Trophoblast cell (in vitro differentiated cells and primary cell): Measurements from ENCODE around the gene CKMT2.

Source experiments
- DNase-seq, 2 donors: peaks; one replicate each; pipeline ENCODE4 v3.0.0-alpha.2; 2016
- H2AFZ ChIP-seq: 2 replicates; pipeline ENCODE4 v1.6.1; 2013; ENCODE audit warnings: low read length, moderate library complexity, mild to moderate bottlenecking; ENCODE audit not compliant: insufficient read depth, poor library complexity
- H2AK5ac ChIP-seq: 2 replicates; pipeline ENCODE4 v1.6.1; 2013; ENCODE audit warnings: mild to moderate bottlenecking, low read length
- H2BK120ac ChIP-seq: 2 replicates; pipeline ENCODE4 v1.6.1; 2013; ENCODE audit warnings: low read length, mild to moderate bottlenecking, moderate library complexity; ENCODE audit not compliant: insufficient read depth, poor library complexity
- H2BK12ac ChIP-seq: 2 replicates; pipeline ENCODE4 v1.6.1; 2013; ENCODE audit warnings: mild to moderate bottlenecking, low read length, moderate library complexity
- H2BK5ac ChIP-seq: 2 replicates; pipeline ENCODE4 v1.6.1; 2013; ENCODE audit warnings: low read length, low read depth, moderate library complexity, mild to moderate bottlenecking; ENCODE audit not compliant: poor library complexity
- H3K14ac ChIP-seq: 2 replicates; pipeline ENCODE4 v1.6.1; 2013; ENCODE audit warnings: mild to moderate bottlenecking, low read length
- H3K18ac ChIP-seq: 2 replicates; pipeline ENCODE4 v1.6.1; 2013; ENCODE audit warnings: mild to moderate bottlenecking, low read length
- H3K23ac ChIP-seq: 2 replicates; pipeline ENCODE4 v1.6.1; 2013; ENCODE audit warnings: low read length
- H3K27ac ChIP-seq: 2 replicates; pipeline ENCODE4 v1.5.1; 2013; ENCODE audit warnings: low read depth, mild to moderate bottlenecking, inconsistent platforms, low read length, moderate library complexity
- H3K27me3 ChIP-seq: 2 replicates; pipeline ENCODE4 v1.6.1; 2013; ENCODE audit warnings: inconsistent platforms, mild to moderate bottlenecking, low read length, moderate library complexity; ENCODE audit not compliant: insufficient read depth
- H3K36me3 ChIP-seq, 2 experiments: 1 replicate in 1 of 2; 2 replicates in 1 of 2; pipeline ENCODE4 v1.6.1; 2013; ENCODE audit warnings: low read length in 2 of 2, mild to moderate bottlenecking in 2 of 2, moderate library complexity in 1 of 2; ENCODE audit not compliant: insufficient read depth in 2 of 2, control insufficient read depth in 1 of 2
- H3K4ac ChIP-seq: 2 replicates; pipeline ENCODE4 v1.6.1; 2013; ENCODE audit warnings: low read depth, mild to moderate bottlenecking, low read length, moderate library complexity
- H3K4me1 ChIP-seq, 2 experiments: 1 replicate in 1 of 2; 2 replicates in 1 of 2; pipeline ENCODE4 v1.6.1; 2013; ENCODE audit warnings: low read length in 2 of 2, mild to moderate bottlenecking in 2 of 2, moderate library complexity in 1 of 2; ENCODE audit not compliant: insufficient read depth in 2 of 2, control insufficient read depth in 1 of 2
- H3K4me2 ChIP-seq: 2 replicates; pipeline ENCODE4 v1.6.1; 2013; ENCODE audit warnings: inconsistent platforms, mild to moderate bottlenecking, low read length, moderate library complexity
- H3K4me3 ChIP-seq: 2 replicates; pipeline ENCODE4 v1.5.1; 2013; ENCODE audit warnings: mild to moderate bottlenecking, low read depth, low read length, inconsistent platforms
- H3K79me1 ChIP-seq: one replicate; pipeline ENCODE4 v1.6.1; 2013; ENCODE audit warnings: low read length
- H3K79me2 ChIP-seq: 2 replicates; pipeline ENCODE4 v1.6.1; 2013; ENCODE audit warnings: low read length, mild to moderate bottlenecking; ENCODE audit not compliant: control insufficient read depth, insufficient read depth, poor library complexity
- H3K9ac ChIP-seq: 2 replicates; pipeline ENCODE4 v1.6.1; 2013; ENCODE audit warnings: mild to moderate bottlenecking, low read length
- H3K9me3 ChIP-seq: 2 replicates; pipeline ENCODE4 v1.6.1; 2013; ENCODE audit warnings: low read depth, mild to moderate bottlenecking, control low read depth, inconsistent platforms, low read length; ENCODE audit not compliant: insufficient read depth
- H4K12ac ChIP-seq: 2 replicates; pipeline ENCODE4 v1.6.1; 2013; ENCODE audit warnings: low read depth, mild to moderate bottlenecking, low read length, moderate library complexity
- H4K8ac ChIP-seq: 2 replicates; pipeline ENCODE4 v1.6.1; 2013; ENCODE audit warnings: low read depth, mild to moderate bottlenecking, low read length, moderate library complexity
- H4K91ac ChIP-seq: one replicate; pipeline ENCODE4 v1.6.1; 2013; ENCODE audit warnings: low read depth, mild to moderate bottlenecking, low read length, moderate library complexity
- WGBS: extraction: QIAGEN DNeasy Blood & Tissue Kit; methylation state at CpG from one replicate; pipeline ENCODE4 v1.1.7; 2013; ENCODE audit warnings: missing lambda C conversion rate; ENCODE audit not compliant: insufficient read length, insufficient coverage; ENCODE audit errors: extremely low coverage; 5-methylcytosine and 5-hydroxymethylcytosine counted together

Gene CKMT2

GRCh38 chr5:81303563-81303962, 70.4 kb downstream of the CKMT2 start:
- Histone ChIP-seq H3K14ac (no peak overlapping the region), H3K27ac (no peak overlapping the region), H3K4me2 (no peak overlapping the region), H2BK5ac (no peak overlapping the region), H4K12ac (no peak overlapping the region), H3K9ac (no peak overlapping the region), H2AK5ac (no peak overlapping the region), H3K23ac (no peak overlapping the region), H3K36me3 (peaks cover 0 to 4% of the 10 kb centered on the region in 2 experiments), H3K18ac (no peak overlapping the region), H3K4me1 (peaks cover 3 to 6% of the 10 kb centered on the region in 2 experiments), H4K91ac (no peak overlapping the region), H3K79me1 (peaks cover 8% of the 10 kb centered on the region), H2BK120ac (no peak overlapping the region), H3K4me3 (no peak overlapping the region), H3K4ac (no peak overlapping the region), H3K79me2 (peaks cover 7% of the 10 kb centered on the region), H3K27me3 (no peaks in the 10 kb centered on the region), H3K9me3 (no peaks in the 10 kb centered on the region), H4K8ac (no peak overlapping the region), H2AFZ (no peak overlapping the region), H2BK12ac (no peak overlapping the region)
- WGBS = no CpG with 5 or more reads among the region's 1 CpG
- peak; percentile 49 to 86 for DNase-seq

- Histone ChIP-seq H4K91ac (no peak overlapping the region), H2BK120ac (no peak overlapping the region), H3K4me3 (no peak overlapping the region), H3K23ac (no peak overlapping the region), H2BK5ac (no peak overlapping the region), H4K8ac (no peak overlapping the region), H3K9me3 (no peaks in the 10 kb centered on the region), H3K4me2 (no peak overlapping the region), H3K36me3 (peaks cover 2 to 8% of the 10 kb centered on the region in 2 experiments), H3K14ac (no peak overlapping the region), H3K4me1 (peaks cover 3 to 4% of the 10 kb centered on the region in 2 experiments), H3K79me2 (peaks cover 7% of the 10 kb centered on the region), H2BK12ac (no peak overlapping the region), H3K27me3 (no peaks in the 10 kb centered on the region), H3K79me1 (peaks cover 8% of the 10 kb centered on the region), H2AK5ac (no peak overlapping the region), H3K18ac (no peak overlapping the region), H3K9ac (no peak overlapping the region), H3K27ac (no peak overlapping the region), H3K4ac (no peak overlapping the region), H4K12ac (no peak overlapping the region), H2AFZ (no peak overlapping the region)
- DNase-seq = no peak
Observed at GRCh38 chr5:81305785-81306184, 72.7 kb downstream of the CKMT2 start.

- no peak overlapping the region for H3K4me2 ChIP-seq
- H3K27ac ChIP-seq = no peak overlapping the region
- no peaks in the 10 kb centered on the region for H3K4me1 ChIP-seq
- H3K79me1 ChIP-seq = no peaks in the 10 kb centered on the region
- H2BK120ac ChIP-seq = no peak overlapping the region
- no CpG with 5 or more reads among the region's 2 CpGs for WGBS
- no peaks in the 10 kb centered on the region for H3K27me3 ChIP-seq
- no peaks in the 10 kb centered on the region for H3K9me3 ChIP-seq
- no peak overlapping the region for H4K12ac ChIP-seq
- H3K4ac ChIP-seq = no peak overlapping the region
- H3K23ac ChIP-seq = no peak overlapping the region
- H2BK12ac ChIP-seq = no peak overlapping the region
- H3K4me3 ChIP-seq = no peak overlapping the region
- no peaks in the 10 kb centered on the region for H3K79me2 ChIP-seq
- H4K8ac ChIP-seq = no peak overlapping the region
- no peak overlapping the region for H3K18ac ChIP-seq
- no peak overlapping the region for H2BK5ac ChIP-seq
- no peak overlapping the region for H3K9ac ChIP-seq
- peaks cover 2 to 13% of the 10 kb centered on the region in 2 experiments for H3K36me3 ChIP-seq
- DNase-seq = no peak
- no peak overlapping the region for H2AFZ ChIP-seq
- no peak overlapping the region for H2AK5ac ChIP-seq
- H4K91ac ChIP-seq = no peak overlapping the region
- no peak overlapping the region for H3K14ac ChIP-seq
Observed at GRCh38 chr5:81308836-81309235, 75.7 kb downstream of the CKMT2 start.

GRCh38 chr5:81310402-81311063, 77.4 kb downstream of the CKMT2 start:
- H3K4me1 ChIP-seq = no peaks in the 10 kb centered on the region
- peak in 1 of 2 donors; percentile 36 for DNase-seq
- H3K79me1 ChIP-seq = no peaks in the 10 kb centered on the region
- no peak overlapping the region for H2BK12ac ChIP-seq
- no peak overlapping the region for H4K91ac ChIP-seq
- no peak overlapping the region for H2BK120ac ChIP-seq
- no peak overlapping the region for H3K4ac ChIP-seq
- H3K4me3 ChIP-seq = no peak overlapping the region
- no peak overlapping the region for H3K14ac ChIP-seq
- no CpG with 5 or more reads among the region's 1 CpG for WGBS
- no peak overlapping the region for H4K12ac ChIP-seq
- no peaks in the 10 kb centered on the region for H3K9me3 ChIP-seq
- no peak overlapping the region for H4K8ac ChIP-seq
- no peak overlapping the region for H3K4me2 ChIP-seq
- H3K79me2 ChIP-seq = no peaks in the 10 kb centered on the region
- H3K9ac ChIP-seq = no peak overlapping the region
- H3K27ac ChIP-seq = no peak overlapping the region
- no peak overlapping the region for H3K23ac ChIP-seq
- H2BK5ac ChIP-seq = no peak overlapping the region
- H3K27me3 ChIP-seq = no peaks in the 10 kb centered on the region
- H2AFZ ChIP-seq = no peak overlapping the region
- peaks cover 4 to 10% of the 10 kb centered on the region in 2 experiments for H3K36me3 ChIP-seq
- no peak overlapping the region for H3K18ac ChIP-seq
- H2AK5ac ChIP-seq = no peak overlapping the region
